ENCODE measurements around the gene MTFP1. TPM values are rescaled to one million over a fixed set of nuclear protein-coding genes. Genes with fewer than 3 reads are reported as not detected.

The MTFP1 gene
- total and polyA plus RNA-seq, 9 of the 15 experiments (the other 6 are each of a cell fraction or from before 2014, with no cell fraction given): 10.7 to 52.0 (median 30.1) TPM

DNA sequence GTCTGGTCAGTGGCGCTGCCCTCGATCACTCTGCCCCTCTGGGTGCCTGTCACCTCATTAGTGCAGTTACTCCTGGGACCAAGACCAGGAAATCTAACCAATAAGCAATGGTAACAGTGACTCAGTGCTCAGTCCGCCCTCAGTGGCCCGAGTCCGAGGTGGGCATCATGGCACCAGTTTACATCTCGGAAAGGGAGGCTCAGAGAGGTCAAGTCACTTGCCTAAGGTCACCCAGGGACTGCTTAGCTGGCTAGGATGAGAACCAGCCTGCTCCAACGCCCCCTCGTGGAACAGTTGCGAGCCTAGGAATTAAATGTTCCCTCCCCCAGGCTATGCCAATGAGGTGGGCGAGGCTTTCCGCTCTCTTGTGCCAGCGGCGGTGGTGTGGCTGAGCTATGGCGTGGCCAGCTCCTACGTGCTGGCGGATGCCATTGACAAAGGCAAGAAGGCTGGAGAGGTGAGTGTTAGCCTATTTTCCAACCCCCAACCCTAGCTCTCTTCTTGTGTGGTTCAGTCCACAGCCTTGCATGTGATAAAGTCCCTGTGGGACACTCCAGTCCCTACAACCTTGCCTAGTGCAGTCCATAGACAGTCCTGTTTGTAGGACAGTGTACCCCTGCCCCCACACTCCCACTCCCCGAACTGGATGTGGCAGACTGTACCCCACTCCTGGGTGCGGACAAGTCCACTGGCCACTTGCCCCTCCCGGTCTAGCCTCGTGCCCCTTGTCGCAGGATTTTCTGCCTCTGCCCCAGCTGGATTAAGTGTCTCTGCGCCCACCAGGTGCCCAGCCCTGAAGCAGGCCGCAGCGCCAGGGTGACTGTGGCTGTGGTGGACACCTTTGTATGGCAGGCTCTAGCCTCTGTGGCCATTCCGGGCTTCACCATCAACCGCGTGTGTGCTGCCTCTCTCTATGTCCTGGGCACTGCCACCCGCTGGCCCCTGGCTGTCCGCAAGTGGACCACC, 1.1 kb downstream of the MTFP1 start (continued):
- TF ChIP-seq HOXB6 (CRISPR knock-in tag; IDR thresholded peaks at IDR 0.05; ENCODE audit: borderline replicate concordance) (no peak), TCF7L2 (IDR thresholded peaks at IDR 0.05; ENCODE audit: low read depth, low read length) (no peak), CHD4 (IDR thresholded peaks at IDR 0.05; ENCODE audit: insufficient read depth, insufficient replicate concordance, low read depth, low read length, poor library complexity, severe bottlenecking) (peak; percentile 57), ZNF507 (tag; conservative IDR thresholded peaks at IDR 0.05) (no peak), ZBTB11 (CRISPR knock-in tag; IDR thresholded peaks at IDR 0.05) (no peak), RBM17 (IDR thresholded peaks at IDR 0.05; ENCODE audit: borderline replicate concordance, low read depth, low read length) (no peak), NR3C1 (CRISPR knock-in tag; IDR thresholded peaks at IDR 0.05) (no peak), ILF3 (IDR thresholded peaks at IDR 0.05; ENCODE audit: borderline replicate concordance) (no peak), TEAD4 (IDR thresholded peaks at IDR 0.05; ENCODE audit: low read length) (no peak), TEAD4 (CRISPR knock-in tag; IDR thresholded peaks at IDR 0.05; ENCODE audit: borderline replicate concordance) (no peak), E2F6 (IDR thresholded peaks at IDR 0.05; ENCODE audit: borderline replicate concordance in 1 of 2, extremely low read depth in 1 of 2, insufficient read depth in 1 of 2, insufficient read length in 1 of 2, low read depth in 1 of 2, low read length in 1 of 2, poor library complexity in 1 of 2, severe bottlenecking in 1 of 2) (no peak), TBL1XR1 (IDR thresholded peaks at IDR 0.05; ENCODE audit: low read length in 2 of 2) (no peak), AFF1 (IDR thresholded peaks at IDR 0.05; ENCODE audit: low read depth in 1 of 2, partially characterized antibody in 2 of 2) (no peak), RBFOX2 (IDR thresholded peaks at IDR 0.05; ENCODE audit: low read depth, low read length) (no peak)
- TF ChIP-seq, protein P1, sequence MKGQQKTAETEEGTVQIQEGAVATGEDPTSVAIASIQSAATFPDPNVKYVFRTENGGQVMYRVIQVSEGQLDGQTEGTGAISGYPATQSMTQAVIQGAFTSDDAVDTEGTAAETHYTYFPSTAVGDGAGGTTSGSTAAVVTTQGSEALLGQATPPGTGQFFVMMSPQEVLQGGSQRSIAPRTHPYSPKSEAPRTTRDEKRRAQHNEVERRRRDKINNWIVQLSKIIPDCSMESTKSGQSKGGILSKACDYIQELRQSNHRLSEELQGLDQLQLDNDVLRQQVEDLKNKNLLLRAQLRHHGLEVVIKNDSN (CRISPR knock-in tag; IDR thresholded peaks at IDR 0.05): no peak
